SK-N-SH (cell line): ENCODE measurements around the gene SLC2A9. TPM values are rescaled to one million over a fixed set of nuclear protein-coding genes. Genes with fewer than 3 reads are reported as not detected.

Experiments used
- CTCF ChIA-PET: fragments of 300-600, 350-600 bp; formaldehyde crosslinking; extraction: SDS; loops from one replicate; lab custom pipeline; 2021; lab: Yijun Ruan, JAX
- POLR2A ChIA-PET: fragments of 350-600 bp; sonication (Branson Sonifier 250); formaldehyde crosslinking; extraction: SDS; loops from one replicate; lab custom pipeline; 2020; ENCODE audit warnings: antibody characterized with exemption, inconsistent platforms; lab: Yijun Ruan, JAX
- DNase-seq: peaks from one replicate; pipeline ENCODE4 v3.0.0; 2012
- H2AFZ ChIP-seq: fragments of 200-600 bp; sonication (generic); 2 replicates; pipeline ENCODE4 v1.8.1; 2016; ENCODE audit warnings: antibody characterized with exemption, mild to moderate bottlenecking, low read depth
- H3F3A ChIP-seq: fragments of 200-600 bp; sonication (generic); replicated peaks from 2 replicates; pipeline ENCODE3; 2016; ENCODE audit warnings: antibody characterized with exemption, mild to moderate bottlenecking; ENCODE audit not compliant: insufficient read depth
- H3K27ac ChIP-seq, 2 experiments: fragments of 200-500 bp in 1 of 2; fragments of 200-600 bp in 1 of 2; sonication (Bioruptor generic) in 1 of 2; sonication (generic), shearing (Covaris generic) in 1 of 2; 2 replicates each; pipeline versions ENCODE4 v1.5.1 to v1.6.1; 2014 to 2016; ENCODE audit warnings: low read depth in 2 of 2, inconsistent platforms in 1 of 2, low read length in 1 of 2, mild to moderate bottlenecking in 1 of 2, mixed read lengths in 1 of 2
- H3K27me3 ChIP-seq: fragments of 200-600 bp; sonication (generic), shearing (Covaris generic); 2 replicates; pipeline ENCODE4 v1.6.1; 2016; ENCODE audit warnings: mixed run types; ENCODE audit not compliant: insufficient read depth
- H3K36me3 ChIP-seq, 2 experiments: fragments of 200-500 bp in 1 of 2; fragments of 200-600 bp in 1 of 2; sonication (Bioruptor generic) in 1 of 2; sonication (generic) in 1 of 2; replicated peaks in 1 of 2; 2 replicates each; pipeline versions ENCODE3 to v1.5.1; 2014 to 2016; ENCODE audit warnings: low read length in 1 of 2, mild to moderate bottlenecking in 1 of 2; ENCODE audit not compliant: insufficient read depth in 2 of 2, control insufficient read depth in 1 of 2
- H3K4me1 ChIP-seq, 2 experiments: fragments of 200-500 bp in 1 of 2; fragments of 200-600 bp in 1 of 2; sonication (Bioruptor generic) in 1 of 2; sonication (generic), shearing (Covaris generic) in 1 of 2; 2 replicates each; pipeline versions ENCODE4 v1.5.1 to v1.6.1; 2014 to 2016; ENCODE audit warnings: low read depth in 1 of 2, low read length in 1 of 2, mixed run types in 1 of 2; ENCODE audit not compliant: insufficient read depth in 2 of 2, control insufficient read depth in 1 of 2
- H3K4me2 ChIP-seq: fragments of 200-600 bp; sonication (generic), shearing (Covaris generic); 2 replicates; pipeline ENCODE4 v1.6.1; 2017; ENCODE audit warnings: mixed run types
- H3K4me3 ChIP-seq, 2 experiments: fragments of 200-500 bp in 1 of 2; fragments of 200-600 bp in 1 of 2; sonication (Bioruptor generic) in 1 of 2; sonication (generic), shearing (Covaris generic) in 1 of 2; 2 replicates each; pipeline versions ENCODE4 v1.5.1 to v1.8.1; 2014 to 2016; ENCODE audit warnings: low read depth in 2 of 2, inconsistent platforms in 1 of 2, low read length in 1 of 2, mild to moderate bottlenecking in 1 of 2, mixed read lengths in 1 of 2, moderate library complexity in 1 of 2
- H3K79me2 ChIP-seq: fragments of 200-600 bp; sonication (generic); 2 replicates; pipeline ENCODE4 v1.8.1; 2017; ENCODE audit warnings: mild to moderate bottlenecking; ENCODE audit not compliant: insufficient read depth
- H3K9ac ChIP-seq: fragments of 200-600 bp; sonication (generic); 2 replicates; pipeline ENCODE4 v1.6.1; 2017; ENCODE audit warnings: mixed run types
- H3K9me2 ChIP-seq: fragments of 200-600 bp; sonication (generic); 2 replicates; pipeline ENCODE4 v1.6.1; 2017; ENCODE audit warnings: mixed run types
- H3K9me3 ChIP-seq: fragments of 200-600 bp; sonication (generic); 2 replicates; pipeline ENCODE4 v1.6.1; 2017; ENCODE audit warnings: mixed run types, mild to moderate bottlenecking, moderate library complexity
- H4K20me1 ChIP-seq: fragments of 200-600 bp; sonication (generic); 2 replicates; pipeline ENCODE4 v1.6.1; 2017; ENCODE audit warnings: mild to moderate bottlenecking, mixed run types; ENCODE audit not compliant: insufficient read depth
- CTCF ChIP-seq: fragments of 200-600 bp; sonication (generic); IDR thresholded peaks from 2 replicates; pipeline ENCODE4 v1.6.1; 2017; ENCODE audit warnings: antibody characterized with exemption, mild to moderate bottlenecking, moderate library complexity
- FOXJ3 ChIP-seq: sonication (generic); formaldehyde crosslinking; IDR thresholded peaks from 2 replicates; pipeline ENCODE4 v1.5.1; 2020; ENCODE audit warnings: mild to moderate bottlenecking, missing genetic modification reagents
- FOXM1 ChIP-seq: IDR thresholded peaks from 2 replicates; pipeline ENCODE4 v1.4.0; 2012; ENCODE audit warnings: low read depth, mild to moderate bottlenecking
- GABPA ChIP-seq: IDR thresholded peaks from 2 replicates; pipeline ENCODE4 v1.4.0; 2012; ENCODE audit warnings: low read depth, mild to moderate bottlenecking
- JUND ChIP-seq: IDR thresholded peaks from 2 replicates; pipeline ENCODE4 v1.4.0; 2012
- MAX ChIP-seq: IDR thresholded peaks from 2 replicates; pipeline ENCODE4 v1.4.0; 2012; ENCODE audit warnings: low read depth
- NFIC ChIP-seq: IDR thresholded peaks from 2 replicates; pipeline ENCODE4 v1.4.0; 2012; ENCODE audit warnings: borderline replicate concordance
- PBX3 ChIP-seq: IDR thresholded peaks from 2 replicates; pipeline ENCODE4; 2012
- POLR2AphosphoS5 ChIP-seq: IDR thresholded peaks from 2 replicates; pipeline ENCODE4 v1.6.1; 2012; ENCODE audit warnings: low read depth, low read length
- RAD21 ChIP-seq: IDR thresholded peaks from 2 replicates; pipeline ENCODE4 v1.6.1; 2012; ENCODE audit warnings: mild to moderate bottlenecking, low read length
- RCOR1 ChIP-seq: fragments of 150-350 bp; IDR thresholded peaks from 2 replicates; pipeline ENCODE4 v1.6.1; 2017; ENCODE audit warnings: antibody characterized with exemption, low read length
- TCF12 ChIP-seq: IDR thresholded peaks from 2 replicates; pipeline ENCODE4 v1.4.0; 2012
- YY1 ChIP-seq: IDR thresholded peaks from 2 replicates; pipeline ENCODE4 v1.4.0; 2012; ENCODE audit warnings: low read depth, mild to moderate bottlenecking
- WGBS: methylation state at CpG from one replicate; pipeline ENCODE4 v1.1.6; 2017; ENCODE audit warnings: low lambda C conversion rate; 5-methylcytosine and 5-hydroxymethylcytosine counted together
- polyA plus RNA-seq, 3 experiments: library from polyadenylated mRNA; depleted of rRNA; stranded (reverse); fragments of >200 nt; gene quantifications; 2 replicates each; pipeline ENCODE4 v1.2.3, GENCODE V29; 2012
- TF ChIP-seq, protein P1 (sequence below): IDR thresholded peaks from 2 replicates; pipeline ENCODE4 v1.6.1; 2012; ENCODE audit warnings: mild to moderate bottlenecking, low read depth, low read length, moderate library complexity
- TF ChIP-seq, protein P2 (sequence below): fragments of 150-350 bp; IDR thresholded peaks from 2 replicates; pipeline ENCODE4 v1.6.1; 2016; ENCODE audit warnings: mild to moderate bottlenecking, low read depth, low read length

SLC2A9 gene
- polyA plus RNA-seq, 1 of the 3 experiments (the other 2 are of a cell fraction): not detected

DNA sequence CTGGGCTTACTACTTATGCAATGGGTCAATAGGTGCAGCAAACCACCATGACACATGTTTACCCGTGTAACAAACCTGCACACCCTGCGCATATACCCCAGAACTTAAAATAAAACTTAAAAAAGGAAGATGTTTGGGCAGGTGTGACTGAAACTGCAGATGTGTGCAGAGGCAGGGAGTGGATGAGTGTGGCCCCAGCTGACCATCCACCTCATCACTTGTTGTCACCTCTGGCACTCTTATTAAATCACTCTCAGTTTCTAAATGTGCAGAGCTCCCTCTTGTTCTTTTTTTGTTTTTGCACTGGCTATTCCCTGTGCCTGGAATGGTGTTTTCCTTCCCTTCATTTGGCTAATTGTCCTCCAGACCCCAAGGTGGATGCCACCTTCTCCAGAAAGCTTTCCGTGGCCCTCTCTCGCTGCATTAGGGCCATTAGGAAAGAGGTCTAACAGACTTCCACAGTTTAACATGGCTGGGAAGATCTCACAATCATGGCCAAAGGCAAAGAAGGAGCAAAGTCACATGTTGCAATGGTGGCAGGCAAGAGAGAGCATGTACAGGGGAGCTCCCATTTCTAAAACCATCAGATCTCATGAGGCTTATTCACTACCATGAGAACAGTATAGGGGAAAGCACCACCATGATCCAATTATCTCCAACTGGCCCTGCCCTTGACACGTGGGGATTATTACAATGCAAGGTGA lies 58.5 kb downstream of the SLC2A9 start:
- Histone ChIP-seq H3K27me3 (no peaks in the 10 kb centered on the region), H3K4me1 (no peaks in the 10 kb centered on the region), H3K27ac (no peak overlapping the region), H3K4me2 (no peak overlapping the region), H3K9ac (no peak overlapping the region), H3K36me3 (no peaks in the 10 kb centered on the region), H3K4me3 (no peak overlapping the region), H3F3A (no peaks in the 10 kb centered on the region), H4K20me1 (no peaks in the 10 kb centered on the region), H2AFZ (no peak overlapping the region), H3K9me2 (peaks cover 1% of the 10 kb centered on the region; the same call in 1 of the 2 replicates), H3K9me3 (no peaks in the 10 kb centered on the region), H3K79me2 (no peaks in the 10 kb centered on the region)
- CTCF ChIA-PET: interaction anchor here (0.8 to 1.2 kb wide), 2 partner anchors 17 to 51 kb away, joined by 3 read pairs; no protein-coding TSS in a partner anchor
- 37% methylated on average over 5 of the region's 5 CpGs for WGBS
- TF ChIP-seq YY1 (no peak), NFIC (no peak), JUND (no peak), RCOR1 (no peak), POLR2AphosphoS5 (no peak)
- TF ChIP-seq, protein P1, sequence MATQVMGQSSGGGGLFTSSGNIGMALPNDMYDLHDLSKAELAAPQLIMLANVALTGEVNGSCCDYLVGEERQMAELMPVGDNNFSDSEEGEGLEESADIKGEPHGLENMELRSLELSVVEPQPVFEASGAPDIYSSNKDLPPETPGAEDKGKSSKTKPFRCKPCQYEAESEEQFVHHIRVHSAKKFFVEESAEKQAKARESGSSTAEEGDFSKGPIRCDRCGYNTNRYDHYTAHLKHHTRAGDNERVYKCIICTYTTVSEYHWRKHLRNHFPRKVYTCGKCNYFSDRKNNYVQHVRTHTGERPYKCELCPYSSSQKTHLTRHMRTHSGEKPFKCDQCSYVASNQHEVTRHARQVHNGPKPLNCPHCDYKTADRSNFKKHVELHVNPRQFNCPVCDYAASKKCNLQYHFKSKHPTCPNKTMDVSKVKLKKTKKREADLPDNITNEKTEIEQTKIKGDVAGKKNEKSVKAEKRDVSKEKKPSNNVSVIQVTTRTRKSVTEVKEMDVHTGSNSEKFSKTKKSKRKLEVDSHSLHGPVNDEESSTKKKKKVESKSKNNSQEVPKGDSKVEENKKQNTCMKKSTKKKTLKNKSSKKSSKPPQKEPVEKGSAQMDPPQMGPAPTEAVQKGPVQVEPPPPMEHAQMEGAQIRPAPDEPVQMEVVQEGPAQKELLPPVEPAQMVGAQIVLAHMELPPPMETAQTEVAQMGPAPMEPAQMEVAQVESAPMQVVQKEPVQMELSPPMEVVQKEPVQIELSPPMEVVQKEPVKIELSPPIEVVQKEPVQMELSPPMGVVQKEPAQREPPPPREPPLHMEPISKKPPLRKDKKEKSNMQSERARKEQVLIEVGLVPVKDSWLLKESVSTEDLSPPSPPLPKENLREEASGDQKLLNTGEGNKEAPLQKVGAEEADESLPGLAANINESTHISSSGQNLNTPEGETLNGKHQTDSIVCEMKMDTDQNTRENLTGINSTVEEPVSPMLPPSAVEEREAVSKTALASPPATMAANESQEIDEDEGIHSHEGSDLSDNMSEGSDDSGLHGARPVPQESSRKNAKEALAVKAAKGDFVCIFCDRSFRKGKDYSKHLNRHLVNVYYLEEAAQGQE: no peak
- POLR2A ChIA-PET: no interaction called here
- DNase-seq: no peak

- ChIA-PET POLR2A (no interaction called here), CTCF (interaction anchor here (0.6 kb wide), 1 partner anchor 60 kb away, joined by 3 read pairs; no protein-coding TSS in a partner anchor)
- TF ChIP-seq RAD21 (no peak), FOXM1 (no peak), GABPA (no peak), MAX (no peak), CTCF (no peak), TCF12 (no peak), FOXJ3 (no peak), PBX3 (no peak)
- TF ChIP-seq, protein P2, sequence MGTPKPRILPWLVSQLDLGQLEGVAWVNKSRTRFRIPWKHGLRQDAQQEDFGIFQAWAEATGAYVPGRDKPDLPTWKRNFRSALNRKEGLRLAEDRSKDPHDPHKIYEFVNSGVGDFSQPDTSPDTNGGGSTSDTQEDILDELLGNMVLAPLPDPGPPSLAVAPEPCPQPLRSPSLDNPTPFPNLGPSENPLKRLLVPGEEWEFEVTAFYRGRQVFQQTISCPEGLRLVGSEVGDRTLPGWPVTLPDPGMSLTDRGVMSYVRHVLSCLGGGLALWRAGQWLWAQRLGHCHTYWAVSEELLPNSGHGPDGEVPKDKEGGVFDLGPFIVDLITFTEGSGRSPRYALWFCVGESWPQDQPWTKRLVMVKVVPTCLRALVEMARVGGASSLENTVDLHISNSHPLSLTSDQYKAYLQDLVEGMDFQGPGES: no peak
- H3K9ac ChIP-seq: no peak overlapping the region
- 8% methylated on average over 2 of the region's 3 CpGs for WGBS
- no peaks in the 10 kb centered on the region for H3K79me2 ChIP-seq
- no peaks in the 10 kb centered on the region for H3K4me1 ChIP-seq
- H3K4me3 ChIP-seq: no peak overlapping the region
- no peaks in the 10 kb centered on the region for H3K27me3 ChIP-seq
- no peaks in the 10 kb centered on the region for H3K9me3 ChIP-seq
- H3K27ac ChIP-seq: no peak overlapping the region
- H4K20me1 ChIP-seq: no peaks in the 10 kb centered on the region
- H2AFZ ChIP-seq: no peak overlapping the region
- H3K4me2 ChIP-seq: no peak overlapping the region
- H3F3A ChIP-seq: no peaks in the 10 kb centered on the region
- no peaks in the 10 kb centered on the region for H3K9me2 ChIP-seq
- H3K36me3 ChIP-seq: no peaks in the 10 kb centered on the region
- DNase-seq: no peak
Observed at GRCh38 chr4:9954468-9954867, 66.8 kb downstream of the SLC2A9 start.
